ENCODE data around the gene EPHA8.

Gene EPHA8

GRCh38 chr1:22562584-22563583, at the start of gene EPHA8:
Gene EPHA8 (plus strand): TSS chr1:22563489. CDS start chr1:22563636, 147 bp downstream.
- no peak for DNase-seq (ENCODE audit: extremely low spot score, insufficient read length, low read depth)
- no peak for FAIRE-seq

DNA sequence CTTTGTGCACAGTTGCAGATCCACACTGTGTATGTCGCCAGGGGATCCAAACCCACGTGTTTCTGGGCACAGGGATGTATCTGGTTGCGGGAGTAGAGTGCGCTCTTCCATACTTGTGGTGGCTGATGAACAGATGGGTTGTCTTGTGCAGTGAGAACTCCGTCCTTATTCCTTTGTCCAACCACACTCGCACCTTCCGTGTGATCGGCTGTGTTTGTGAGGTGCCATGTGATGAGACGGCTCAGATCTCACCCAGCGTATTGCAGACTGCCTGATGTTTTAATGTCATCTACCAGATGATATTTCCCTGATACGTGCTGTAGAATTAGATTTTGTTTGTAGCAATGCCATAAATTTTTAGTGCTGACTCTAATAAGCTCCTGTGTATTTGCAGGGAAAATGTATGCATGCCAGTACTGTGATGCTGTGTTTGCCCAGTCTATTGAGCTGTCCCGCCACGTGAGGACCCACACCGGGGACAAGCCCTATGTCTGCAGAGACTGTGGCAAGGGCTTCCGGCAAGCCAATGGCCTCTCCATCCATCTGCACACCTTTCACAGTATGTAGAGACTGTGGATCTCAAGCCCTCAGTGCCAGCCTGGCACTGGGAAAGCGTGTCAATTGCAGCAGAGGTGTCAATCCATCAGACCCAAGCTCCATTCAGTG, 46.2 kb upstream of the EPHA8 start:
- no peak for DNase-seq (ENCODE audit: extremely low spot score, insufficient read length, low read depth)
- FAIRE-seq = no peak

GRCh38 chr1:22517956-22518355, 45.3 kb upstream of the EPHA8 start:
- FAIRE-seq = no peak
- DNase-seq (ENCODE audit: extremely low spot score, insufficient read length, low read depth) = no peak

- FAIRE-seq = no peak
- DNase-seq (ENCODE audit: extremely low spot score, insufficient read length, low read depth) = no peak
Observed at GRCh38 chr1:22518379-22518778, 44.9 kb upstream of the EPHA8 start.

DNA sequence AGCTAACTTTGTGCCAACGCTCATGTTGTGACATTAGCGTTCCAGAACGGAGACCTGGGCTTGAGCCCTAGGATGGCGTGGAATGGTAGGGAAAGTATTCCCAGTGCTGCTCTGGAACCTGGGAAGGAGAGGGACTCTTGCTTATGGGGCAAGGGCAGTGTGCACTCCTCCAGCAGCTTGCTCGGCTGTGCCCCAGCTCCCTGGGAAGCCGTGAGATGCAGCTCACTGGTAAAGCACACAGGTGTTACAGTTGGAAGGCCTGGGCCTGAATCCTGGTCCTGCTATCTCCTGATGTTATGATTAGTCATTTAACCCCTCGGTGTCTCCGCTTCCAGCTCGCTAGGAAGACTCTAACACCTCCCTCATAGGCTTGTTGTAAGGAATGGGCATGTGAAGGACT, 42.4 kb upstream of the EPHA8 start:
- DNase-seq (ENCODE audit: extremely low spot score, insufficient read length, low read depth) (no peak), FAIRE-seq (no peak)

DNA sequence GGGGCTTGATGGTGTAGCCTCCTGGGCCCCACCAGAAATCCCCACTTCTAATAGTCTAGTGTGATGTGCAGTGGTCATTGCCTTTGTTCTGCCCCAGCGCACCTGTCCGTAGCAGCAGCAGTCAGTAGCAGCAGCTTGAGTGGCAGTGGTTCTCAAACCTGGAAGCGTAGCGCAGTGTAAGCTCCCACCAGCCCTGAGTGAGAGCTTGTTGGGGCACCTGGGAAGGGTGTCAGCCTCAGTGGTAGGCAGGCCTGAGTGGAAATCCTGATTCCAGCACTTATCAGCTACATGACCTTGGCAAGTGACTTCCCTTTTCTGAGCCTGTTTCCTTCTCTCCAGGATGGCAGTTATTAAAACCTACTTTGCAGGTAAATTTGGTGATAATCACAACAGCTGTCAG, 41.6 kb upstream of the EPHA8 start:
- FAIRE-seq = no peak
- DNase-seq (ENCODE audit: extremely low spot score, insufficient read length, low read depth) = no peak

- FAIRE-seq = no peak
Observed at GRCh38 chr1:22522221-22522743, 41.0 kb upstream of the EPHA8 start.

DNA sequence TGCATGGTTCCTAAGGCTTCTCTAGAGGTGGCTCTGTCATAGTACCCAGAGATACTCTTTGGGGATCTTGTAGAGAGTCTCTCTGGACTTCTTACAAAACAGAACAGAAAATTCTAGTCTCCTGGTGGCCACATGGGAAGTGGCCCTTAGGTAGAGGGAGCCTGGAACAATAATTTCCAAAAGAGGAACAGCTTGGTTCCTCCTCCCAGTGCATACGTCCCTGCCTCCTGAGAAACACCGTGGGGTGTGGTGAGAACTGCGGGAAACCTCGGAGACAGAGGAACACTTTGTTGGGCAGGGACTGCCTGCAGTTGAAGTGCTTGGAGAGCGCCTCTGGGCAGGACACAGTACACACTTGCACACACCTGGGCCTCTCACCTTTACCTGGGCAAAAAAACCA, 38.8 kb upstream of the EPHA8 start:
- DNase-seq (ENCODE audit: extremely low spot score, insufficient read length, low read depth) (no peak), FAIRE-seq (no peak)

More at GRCh38 chr1:22522221-22522743, 41.0 kb upstream of the EPHA8 start:
- DNase-seq (ENCODE audit: extremely low spot score, insufficient read length, low read depth) = no peak

GRCh38 chr1:22525211-22525610, 38.1 kb upstream of the EPHA8 start:
- no peak for FAIRE-seq

DNA sequence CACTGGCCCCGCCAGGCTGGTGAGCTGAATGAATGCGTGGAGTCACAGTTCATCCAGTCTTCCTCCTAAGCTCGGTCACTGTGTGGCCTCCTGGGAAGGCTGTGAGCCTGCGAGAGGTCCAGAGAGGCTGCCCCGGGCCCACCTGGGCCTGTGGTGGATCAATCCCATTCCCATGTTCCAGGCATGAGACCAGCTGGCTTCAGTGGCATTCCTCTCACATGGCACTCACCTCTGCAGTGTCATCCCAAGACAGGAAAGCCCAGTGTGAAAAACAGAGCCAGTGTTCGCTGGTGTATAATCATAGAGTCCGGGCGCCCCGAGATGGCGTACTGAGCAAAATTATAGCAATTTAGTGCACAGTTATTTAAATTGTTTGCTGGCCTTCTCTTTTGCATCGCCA, 37.6 kb upstream of the EPHA8 start:
- no peak for FAIRE-seq

More at GRCh38 chr1:22525211-22525610, 38.1 kb upstream of the EPHA8 start:
- DNase-seq (ENCODE audit: extremely low spot score, insufficient read length, low read depth) = no peak

GRCh38 chr1:22526098-22526497, 37.2 kb upstream of the EPHA8 start:
- FAIRE-seq (no peak), DNase-seq (ENCODE audit: extremely low spot score, insufficient read length, low read depth) (no peak)

More for the DNA sequence above, 37.6 kb upstream of the EPHA8 start:
- DNase-seq (ENCODE audit: extremely low spot score, insufficient read length, low read depth) = no peak

- DNase-seq (ENCODE audit: extremely low spot score, insufficient read length, low read depth) (no peak), FAIRE-seq (no peak)
Observed at GRCh38 chr1:22526677-22527076, 36.6 kb upstream of the EPHA8 start.

DNA sequence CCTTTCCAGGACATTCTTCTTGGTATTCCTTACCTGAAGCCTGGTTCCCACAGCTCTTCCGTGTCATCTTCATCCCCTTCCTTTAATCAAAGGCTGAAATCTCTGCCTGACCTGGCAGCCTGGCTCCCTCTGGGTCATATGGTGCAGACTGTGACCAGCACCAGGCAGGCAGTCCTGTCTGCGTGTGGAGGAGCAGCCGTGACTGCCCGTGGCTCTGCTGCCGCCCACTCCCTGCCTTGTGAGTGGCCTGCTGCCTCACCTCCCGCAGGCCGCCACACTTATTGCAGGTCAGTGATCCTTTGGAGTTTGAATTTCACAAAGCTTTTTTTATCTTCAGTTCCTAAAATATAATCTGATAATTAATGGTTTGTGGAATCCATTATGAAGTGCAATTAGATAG, 36.2 kb upstream of the EPHA8 start:
- DNase-seq (ENCODE audit: extremely low spot score, insufficient read length, low read depth) = no peak
- no peak for FAIRE-seq

GRCh38 chr1:22527555-22528296, 35.6 kb upstream of the EPHA8 start:
- no peak for FAIRE-seq
- no peak for DNase-seq (ENCODE audit: extremely low spot score, insufficient read length, low read depth)

- FAIRE-seq = no peak
- no peak for DNase-seq (ENCODE audit: extremely low spot score, insufficient read length, low read depth)
Observed at GRCh38 chr1:22528451-22528850, 34.8 kb upstream of the EPHA8 start.

GRCh38 chr1:22529901-22530621, 33.2 kb upstream of the EPHA8 start:
- FAIRE-seq = no peak

DNA sequence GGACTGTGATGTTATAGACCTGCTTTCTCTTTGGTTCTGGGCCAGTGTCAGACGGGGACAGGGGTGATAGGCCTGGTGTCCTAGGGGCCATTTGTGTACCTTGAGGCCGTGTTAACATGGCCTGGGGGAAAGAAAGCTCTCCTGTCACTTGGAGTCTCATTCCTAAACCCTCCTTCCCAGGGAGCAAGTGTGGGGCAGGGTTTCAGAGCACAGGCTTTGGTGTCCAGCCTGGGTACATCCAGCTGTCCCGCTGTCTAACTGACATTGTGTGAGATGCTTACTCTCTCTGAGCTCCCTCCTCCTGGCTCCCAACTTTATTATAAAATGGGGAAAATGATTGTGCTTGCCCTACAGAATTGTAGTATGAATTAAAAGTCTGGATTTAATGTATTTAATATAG, 32.6 kb upstream of the EPHA8 start:
- no peak for DNase-seq (ENCODE audit: extremely low spot score, insufficient read length, low read depth)
- no peak for FAIRE-seq

More at GRCh38 chr1:22529901-22530621, 33.2 kb upstream of the EPHA8 start:
- no peak for DNase-seq (ENCODE audit: extremely low spot score, insufficient read length, low read depth)

DNA sequence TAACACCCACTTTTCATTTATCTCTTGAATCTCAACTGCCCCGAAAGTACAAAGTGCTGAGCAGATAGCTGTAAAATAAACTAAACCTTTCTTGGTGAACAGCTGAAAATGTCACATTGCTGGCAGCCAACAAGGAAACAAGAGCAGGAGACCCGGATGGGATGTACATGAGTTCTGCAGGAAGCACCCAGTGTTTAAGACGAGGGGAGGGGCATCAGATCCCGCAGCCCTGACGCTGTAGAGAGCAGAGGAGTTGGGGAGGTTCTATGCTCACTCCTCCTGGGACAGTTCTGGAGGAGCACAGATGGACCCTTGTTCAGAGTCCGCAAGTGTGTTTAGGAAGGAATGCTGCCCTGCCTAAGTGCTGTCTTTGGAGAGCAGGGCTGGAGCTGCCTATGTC, 32.0 kb upstream of the EPHA8 start:
- no peak for DNase-seq (ENCODE audit: extremely low spot score, insufficient read length, low read depth)
- FAIRE-seq = no peak

- DNase-seq (ENCODE audit: extremely low spot score, insufficient read length, low read depth) = no peak
- FAIRE-seq = no peak
Observed at GRCh38 chr1:22533244-22533895, 29.9 kb upstream of the EPHA8 start.
